HepG2 (cell line): ENCODE measurements around the gene HYAL1. TPM values are rescaled to one million over a fixed set of nuclear protein-coding genes. Genes with fewer than 3 reads are reported as not detected.
A peak's percentile ranks its signal among the peaks of the same experiment; 100 is the strongest.

Experiments used
- ASH2L ChIP-seq: fragments of 300-600, 200-600 bp; sonication (generic); IDR thresholded peaks from 2 replicates; pipeline ENCODE4 v1.7.0; 2017; ENCODE audit warnings: low read depth, mild to moderate bottlenecking, moderate library complexity, mixed read lengths, low read length; ENCODE audit not compliant: insufficient read length
- HNF1A ChIP-seq, 2 experiments: sonication (generic) in 1 of 2; formaldehyde crosslinking in 1 of 2; IDR thresholded peaks; 2 replicates each; pipeline versions ENCODE4 v1.4.0 to v1.6.1; 2016 to 2020; ENCODE audit warnings: borderline replicate concordance in 1 of 2, low read depth in 1 of 2, mild to moderate bottlenecking in 1 of 2, missing genetic modification reagents in 1 of 2
- HNF4A ChIP-seq: sonication (generic); formaldehyde crosslinking; IDR thresholded peaks from 2 replicates; pipeline ENCODE4 v1.4.0; 2020; ENCODE audit warnings: missing genetic modification reagents
- MAF1 ChIP-seq: sonication (generic); formaldehyde crosslinking; IDR thresholded peaks from 2 replicates; pipeline ENCODE4 v1.5.0; 2020; ENCODE audit warnings: missing genetic modification reagents, borderline replicate concordance
- MED1 ChIP-seq: sonication (generic); formaldehyde crosslinking; IDR thresholded peaks from 2 replicates; pipeline ENCODE4 v1.4.0; 2020; ENCODE audit warnings: missing genetic modification reagents
- MXI1 ChIP-seq: IDR thresholded peaks from 3 replicates; pipeline ENCODE4 v1.6.1; 2012; ENCODE audit warnings: low read depth, low read length, inconsistent platforms, borderline replicate concordance
- NR1H2 ChIP-seq: sonication (generic); formaldehyde crosslinking; IDR thresholded peaks from 2 replicates; pipeline ENCODE4 v1.8.1; 2022; ENCODE audit warnings: low read depth, missing genetic modification reagents, borderline replicate concordance
- SATB2 ChIP-seq: sonication (generic); formaldehyde crosslinking; IDR thresholded peaks from 2 replicates; pipeline ENCODE4 v1.5.0; 2020; ENCODE audit warnings: missing genetic modification reagents
- SRF ChIP-seq: IDR thresholded peaks from 2 replicates; pipeline ENCODE4 v1.6.1; 2011; ENCODE audit warnings: mild to moderate bottlenecking, low read depth, low read length, moderate library complexity
- TBX3 ChIP-seq: fragments of 450-650 bp; IDR thresholded peaks from 2 replicates; pipeline ENCODE4 v1.6.1; 2017; ENCODE audit warnings: antibody characterized with exemption, mild to moderate bottlenecking, inconsistent platforms, borderline replicate concordance
- XRCC5 ChIP-seq: fragments of 200-400 bp; formaldehyde crosslinking; optimal IDR thresholded peaks from 2 replicates; pipeline ENCODE3; 2017; ENCODE audit warnings: mild to moderate bottlenecking, low read length
- ZBTB21 ChIP-seq: sonication (generic); formaldehyde crosslinking; IDR thresholded peaks from 2 replicates; pipeline ENCODE4 v1.4.0; 2020; ENCODE audit warnings: missing genetic modification reagents
- ZNF333 ChIP-seq: sonication (generic); formaldehyde crosslinking; IDR thresholded peaks from 2 replicates; pipeline ENCODE4 v1.4.0; 2020; ENCODE audit warnings: mild to moderate bottlenecking, missing genetic modification reagents, borderline replicate concordance
- ZNF607 ChIP-seq: sonication (generic); formaldehyde crosslinking; IDR thresholded peaks from 2 replicates; pipeline ENCODE4 v1.5.1; 2020; ENCODE audit warnings: missing genetic modification reagents, mild to moderate bottlenecking, borderline replicate concordance
- ZNF768 ChIP-seq: sonication (generic); formaldehyde crosslinking; IDR thresholded peaks from 2 replicates; pipeline ENCODE4 v1.4.0; 2020; ENCODE audit warnings: missing genetic modification reagents
- polyA plus RNA-seq, 8 experiments: library from polyadenylated mRNA; depleted of rRNA in 3 of 8; stranded (reverse) in 7 of 8; unstranded in 1 of 8; fragments of >200 nt; fragmentation: Illumina TruSeq in 4 of 8; extraction: Trizol in 4 of 8; gene quantifications; 2 replicates each; pipeline versions ENCODE4 v1.2.1 to v1.2.3, GENCODE V29; 2011 to 2016; ENCODE audit warnings: low read depth in 4 of 8, missing spikeins in 1 of 8, mixed read lengths in 1 of 8; ENCODE audit not compliant: insufficient read depth in 1 of 8
- total RNA-seq, 5 experiments: library from RNA; depleted of rRNA; stranded (reverse); fragments of >200 nt; fragmentation: Illumina TruSeq; extraction: Trizol; gene quantifications; 2 replicates each; pipeline ENCODE4 v1.2.3, GENCODE V29; 2016; ENCODE audit warnings: low read depth in 1 of 5
- TF ChIP-seq, protein P1 (sequence below): sonication (generic); formaldehyde crosslinking; IDR thresholded peaks from 2 replicates; pipeline ENCODE4 v1.4.0; 2020; ENCODE audit warnings: mild to moderate bottlenecking, missing genetic modification reagents
- TF ChIP-seq, protein P2 (sequence below): sonication (generic); formaldehyde crosslinking; IDR thresholded peaks from 2 replicates; pipeline ENCODE4 v1.5.0; 2020; ENCODE audit warnings: mild to moderate bottlenecking, missing genetic modification reagents
- TF ChIP-seq, protein P3 (sequence below): IDR thresholded peaks from 2 replicates; pipeline ENCODE4 v1.6.1; 2016

Gene HYAL1
- total and polyA plus RNA-seq, 2 of the 13 experiments (the other 11 are each of a cell fraction or from before 2014, with no cell fraction given), result 76.5 to 193 TPM

GRCh38 chr3:50260027-50260941, 43.1 kb downstream of the HYAL1 start (continued):
- TF ChIP-seq, protein P1, sequence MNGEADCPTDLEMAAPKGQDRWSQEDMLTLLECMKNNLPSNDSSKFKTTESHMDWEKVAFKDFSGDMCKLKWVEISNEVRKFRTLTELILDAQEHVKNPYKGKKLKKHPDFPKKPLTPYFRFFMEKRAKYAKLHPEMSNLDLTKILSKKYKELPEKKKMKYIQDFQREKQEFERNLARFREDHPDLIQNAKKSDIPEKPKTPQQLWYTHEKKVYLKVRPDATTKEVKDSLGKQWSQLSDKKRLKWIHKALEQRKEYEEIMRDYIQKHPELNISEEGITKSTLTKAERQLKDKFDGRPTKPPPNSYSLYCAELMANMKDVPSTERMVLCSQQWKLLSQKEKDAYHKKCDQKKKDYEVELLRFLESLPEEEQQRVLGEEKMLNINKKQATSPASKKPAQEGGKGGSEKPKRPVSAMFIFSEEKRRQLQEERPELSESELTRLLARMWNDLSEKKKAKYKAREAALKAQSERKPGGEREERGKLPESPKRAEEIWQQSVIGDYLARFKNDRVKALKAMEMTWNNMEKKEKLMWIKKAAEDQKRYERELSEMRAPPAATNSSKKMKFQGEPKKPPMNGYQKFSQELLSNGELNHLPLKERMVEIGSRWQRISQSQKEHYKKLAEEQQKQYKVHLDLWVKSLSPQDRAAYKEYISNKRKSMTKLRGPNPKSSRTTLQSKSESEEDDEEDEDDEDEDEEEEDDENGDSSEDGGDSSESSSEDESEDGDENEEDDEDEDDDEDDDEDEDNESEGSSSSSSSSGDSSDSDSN (CRISPR knock-in tag), result peak; percentile 98
- TF ChIP-seq ASH2L, result peak; percentile 37
- peak; percentile 69; the same call in 1 of the 3 replicates for TF ChIP-seq MXI1
- peak; percentile 72 for TF ChIP-seq HNF4A (CRISPR knock-in tag)
- TF ChIP-seq SRF, result no peak
- TF ChIP-seq ZNF768 (CRISPR knock-in tag), result peak; percentile 51; the same call in 1 of the 2 replicates
- no peak for TF ChIP-seq TBX3
- TF ChIP-seq MAF1 (CRISPR knock-in tag), result 0 out of 2 replicates have a peak, but pooled peaks have one; percentile 27
- TF ChIP-seq, protein P2, sequence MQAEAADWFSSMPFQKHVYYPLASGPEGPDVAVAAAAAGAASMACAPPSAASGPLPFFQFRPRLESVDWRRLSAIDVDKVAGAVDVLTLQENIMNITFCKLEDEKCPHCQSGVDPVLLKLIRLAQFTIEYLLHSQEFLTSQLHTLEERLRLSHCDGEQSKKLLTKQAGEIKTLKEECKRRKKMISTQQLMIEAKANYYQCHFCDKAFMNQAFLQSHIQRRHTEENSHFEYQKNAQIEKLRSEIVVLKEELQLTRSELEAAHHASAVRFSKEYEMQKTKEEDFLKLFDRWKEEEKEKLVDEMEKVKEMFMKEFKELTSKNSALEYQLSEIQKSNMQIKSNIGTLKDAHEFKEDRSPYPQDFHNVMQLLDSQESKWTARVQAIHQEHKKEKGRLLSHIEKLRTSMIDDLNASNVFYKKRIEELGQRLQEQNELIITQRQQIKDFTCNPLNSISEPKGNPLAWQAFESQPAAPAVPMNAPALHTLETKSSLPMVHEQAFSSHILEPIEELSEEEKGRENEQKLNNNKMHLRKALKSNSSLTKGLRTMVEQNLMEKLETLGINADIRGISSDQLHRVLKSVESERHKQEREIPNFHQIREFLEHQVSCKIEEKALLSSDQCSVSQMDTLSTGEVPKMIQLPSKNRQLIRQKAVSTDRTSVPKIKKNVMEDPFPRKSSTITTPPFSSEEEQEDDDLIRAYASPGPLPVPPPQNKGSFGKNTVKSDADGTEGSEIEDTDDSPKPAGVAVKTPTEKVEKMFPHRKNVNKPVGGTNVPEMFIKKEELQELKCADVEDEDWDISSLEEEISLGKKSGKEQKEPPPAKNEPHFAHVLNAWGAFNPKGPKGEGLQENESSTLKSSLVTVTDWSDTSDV, result peak; percentile 49; the same call in 1 of the 2 replicates
- TF ChIP-seq ZBTB21 (CRISPR knock-in tag), result peak; percentile 45; the same call in 1 of the 2 replicates
- no peak; the same call in 1 of the 2 replicates for TF ChIP-seq SATB2 (CRISPR knock-in tag)
- TF ChIP-seq XRCC5, result peak; percentile 68
- TF ChIP-seq ZNF607 (CRISPR knock-in tag), result peak; percentile 83; the same call in 1 of the 2 replicates
- no peak for TF ChIP-seq ZNF333 (CRISPR knock-in tag)
- TF ChIP-seq, protein P3, sequence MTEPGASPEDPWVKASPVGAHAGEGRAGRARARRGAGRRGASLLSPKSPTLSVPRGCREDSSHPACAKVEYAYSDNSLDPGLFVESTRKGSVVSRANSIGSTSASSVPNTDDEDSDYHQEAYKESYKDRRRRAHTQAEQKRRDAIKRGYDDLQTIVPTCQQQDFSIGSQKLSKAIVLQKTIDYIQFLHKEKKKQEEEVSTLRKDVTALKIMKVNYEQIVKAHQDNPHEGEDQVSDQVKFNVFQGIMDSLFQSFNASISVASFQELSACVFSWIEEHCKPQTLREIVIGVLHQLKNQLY (CRISPR knock-in tag), result no peak
- no peak for TF ChIP-seq NR1H2 (CRISPR knock-in tag)
- no peak for TF ChIP-seq HNF1A (IDR thresholded peaks at IDR 0.05; ENCODE audit: low read depth)
- peak; percentile 81; the same call in 1 of the 2 replicates for TF ChIP-seq HNF1A (CRISPR knock-in tag; IDR thresholded peaks at IDR 0.05; ENCODE audit: borderline replicate concordance)
- peak; percentile 89 for TF ChIP-seq MED1
